ENCODE results near the gene NR1H2. TPM values are rescaled to one million over a fixed set of nuclear protein-coding genes. Genes with fewer than 3 reads are reported as not detected.
A peak's percentile ranks its signal among the peaks of the same experiment; 100 is the strongest.

The NR1H2 gene
- total RNA-seq, 1 donor from 2014 or later, result 68.4 TPM

GRCh38 chr19:50431343-50432220 lies 55.3 kb downstream of the NR1H2 start:
- peak; percentile 95 for ATAC-seq (ENCODE audit: poor library complexity)
- intact Hi-C loops (cut with DNase I), result no loop called here

GRCh38 chr19:50432221-50433028 lies 56.2 kb downstream of the NR1H2 start, which contains the start of gene MYBPC2:
Gene MYBPC2, plus strand, starts transcription at chr19:50432892. Its CDS starts 62 bp downstream, at chr19:50432954.
- ATAC-seq (ENCODE audit: poor library complexity), result no peak

More at GRCh38 chr19:50431343-50432220, 55.3 kb downstream of the NR1H2 start:
- peak; percentile 90 for DNase-seq

More at GRCh38 chr19:50432221-50433028, 56.2 kb downstream of the NR1H2 start, which contains the start of gene MYBPC2:
- no peak for DNase-seq
- intact Hi-C loops (cut with DNase I), result no loop called here

Other genes with a start within 250 kb of the NR1H2 start
- not detected for gene IZUMO2, start 213.2 kb upstream of the NR1H2 start, total RNA-seq
- 121 TPM for gene MYH14, start 172.8 kb upstream of the NR1H2 start, total RNA-seq
- gene KCNC3, start 47.1 kb upstream of the NR1H2 start, total RNA-seq, result 2.0 TPM
- gene NAPSA, start 10.8 kb upstream of the NR1H2 start, total RNA-seq, result 0.40 TPM
- gene POLD1, start 7.9 kb downstream of the NR1H2 start, total RNA-seq, result 7.8 TPM
- gene SPIB, start 42.5 kb downstream of the NR1H2 start, total RNA-seq, result not detected
- gene MYBPC2, start 56.4 kb downstream of the NR1H2 start, total RNA-seq, result not detected
- 68.7 TPM for gene EMC10, start 100.0 kb downstream of the NR1H2 start, total RNA-seq
- 2.0 TPM for gene GARIN5A, start 100.4 kb downstream of the NR1H2 start, total RNA-seq
- 39.8 TPM for gene JOSD2, start 134.7 kb downstream of the NR1H2 start, total RNA-seq
- not detected for gene ASPDH, start 137.5 kb downstream of the NR1H2 start, total RNA-seq
- gene LRRC4B, start 192.0 kb downstream of the NR1H2 start, total RNA-seq, result 1.0 TPM